Stimulated activated memory B cell treated with anti-CD40 and anti-IgM and Interleukin-4, amounts not matched to agents 10 μg/mL and 1 μg/mL and 100 μg/mL, for 72 hours (primary cell): Measurements from ENCODE around the gene PHEX.

Experiments
- ATAC-seq: fragments of 150-1000 bp; cut with Tn5 transposase; 2 replicates; pipeline ENCODE4 v1.10.0; 2021
- H3K27ac Mint-ChIP-seq: one replicate; pipeline ENCODE4 v1.8.0; 2022; ENCODE audit warnings: mild to moderate bottlenecking, mixed read lengths
- H3K27me3 Mint-ChIP-seq: one replicate; pipeline ENCODE4 v1.8.0; 2022; ENCODE audit warnings: mixed read lengths
- H3K36me3 Mint-ChIP-seq: one replicate; pipeline ENCODE4 v1.8.0; 2022; ENCODE audit warnings: mixed read lengths
- H3K4me1 Mint-ChIP-seq: one replicate; pipeline ENCODE4 v1.8.0; 2022; ENCODE audit warnings: mixed read lengths
- H3K4me3 Mint-ChIP-seq: one replicate; pipeline ENCODE4 v1.8.0; 2022; ENCODE audit warnings: mild to moderate bottlenecking, moderate library complexity, mixed read lengths
- H3K9me3 Mint-ChIP-seq: one replicate; pipeline ENCODE4 v1.8.0; 2022; ENCODE audit warnings: mixed read lengths

The PHEX gene

GRCh38 chrX:22136711-22137110, 104.6 kb downstream of the PHEX start:
- H3K27ac Mint-ChIP-seq = peak overlapping the region; percentile 48
- no peak overlapping the region for H3K4me3 Mint-ChIP-seq
- no peaks in the 10 kb centered on the region for H3K27me3 Mint-ChIP-seq
- no peaks in the 10 kb centered on the region for H3K36me3 Mint-ChIP-seq
- no peaks in the 10 kb centered on the region for H3K9me3 Mint-ChIP-seq
- ATAC-seq = no peak
- H3K4me1 Mint-ChIP-seq = peaks cover 28% of the 10 kb centered on the region

- H3K9me3 Mint-ChIP-seq = no peaks in the 10 kb centered on the region
- no peak for ATAC-seq
- no peak overlapping the region for H3K4me3 Mint-ChIP-seq
These were observed 107.7 kb downstream of the PHEX start for GRCh38 chrX:22139822-22140221.

GRCh38 chrX:22141047-22141730, 109.1 kb downstream of the PHEX start:
- Mint-ChIP-seq H3K36me3 (no peaks in the 10 kb centered on the region), H3K4me3 (no peak overlapping the region)

More at GRCh38 chrX:22139822-22140221, 107.7 kb downstream of the PHEX start:
- H3K36me3 Mint-ChIP-seq = no peaks in the 10 kb centered on the region
- no peaks in the 10 kb centered on the region for H3K27me3 Mint-ChIP-seq
- no peak overlapping the region for H3K27ac Mint-ChIP-seq
- peaks cover 28% of the 10 kb centered on the region for H3K4me1 Mint-ChIP-seq

DNA sequence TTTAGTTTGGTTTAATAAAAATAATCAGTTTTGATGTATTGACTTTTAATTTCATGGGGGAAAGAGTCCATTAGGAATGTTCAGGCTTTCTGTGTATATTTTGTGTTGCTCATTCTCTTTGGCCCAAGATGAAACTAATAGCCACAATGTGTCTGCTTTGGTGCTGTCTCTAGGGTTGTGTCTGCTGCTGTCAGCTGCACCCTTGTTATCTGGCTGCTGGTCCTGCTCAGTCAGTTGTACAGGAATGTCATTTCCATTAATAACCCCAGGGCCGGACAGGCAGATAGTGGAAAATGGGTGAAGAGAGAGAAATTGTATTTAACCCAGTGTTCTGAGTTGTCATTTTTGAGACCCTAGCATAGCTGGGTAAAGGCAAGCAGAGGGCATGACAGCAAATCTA, 115.1 kb downstream of the PHEX start:
- no peaks in the 10 kb centered on the region for H3K27me3 Mint-ChIP-seq
- H3K27ac Mint-ChIP-seq = no peak overlapping the region
- no peak for ATAC-seq
- no peak overlapping the region for H3K4me3 Mint-ChIP-seq
- no peaks in the 10 kb centered on the region for H3K4me1 Mint-ChIP-seq
- no peaks in the 10 kb centered on the region for H3K36me3 Mint-ChIP-seq
- no peaks in the 10 kb centered on the region for H3K9me3 Mint-ChIP-seq

More at GRCh38 chrX:22141047-22141730, 109.1 kb downstream of the PHEX start:
- no peak for ATAC-seq
- no peak overlapping the region for H3K27ac Mint-ChIP-seq
- H3K4me1 Mint-ChIP-seq = peaks cover 14% of the 10 kb centered on the region
- H3K27me3 Mint-ChIP-seq = no peaks in the 10 kb centered on the region
- no peaks in the 10 kb centered on the region for H3K9me3 Mint-ChIP-seq

GRCh38 chrX:22147942-22148341, 115.8 kb downstream of the PHEX start:
- H3K27ac Mint-ChIP-seq = no peak overlapping the region
- H3K27me3 Mint-ChIP-seq = no peaks in the 10 kb centered on the region
- no peaks in the 10 kb centered on the region for H3K9me3 Mint-ChIP-seq
- H3K4me1 Mint-ChIP-seq = no peaks in the 10 kb centered on the region
- ATAC-seq = no peak
- no peak overlapping the region for H3K4me3 Mint-ChIP-seq
- H3K36me3 Mint-ChIP-seq = no peaks in the 10 kb centered on the region

GRCh38 chrX:22148565-22148964, 116.4 kb downstream of the PHEX start:
- Mint-ChIP-seq H3K36me3 (no peaks in the 10 kb centered on the region), H3K27ac (no peak overlapping the region), H3K27me3 (no peaks in the 10 kb centered on the region), H3K9me3 (no peaks in the 10 kb centered on the region), H3K4me1 (no peaks in the 10 kb centered on the region), H3K4me3 (no peak overlapping the region)
- no peak for ATAC-seq

- Mint-ChIP-seq H3K27me3 (no peaks in the 10 kb centered on the region), H3K27ac (no peak overlapping the region), H3K9me3 (no peaks in the 10 kb centered on the region), H3K36me3 (no peaks in the 10 kb centered on the region), H3K4me1 (no peaks in the 10 kb centered on the region), H3K4me3 (no peak overlapping the region)
- ATAC-seq = no peak
These were observed 118.2 kb downstream of the PHEX start for GRCh38 chrX:22150371-22150770.

DNA sequence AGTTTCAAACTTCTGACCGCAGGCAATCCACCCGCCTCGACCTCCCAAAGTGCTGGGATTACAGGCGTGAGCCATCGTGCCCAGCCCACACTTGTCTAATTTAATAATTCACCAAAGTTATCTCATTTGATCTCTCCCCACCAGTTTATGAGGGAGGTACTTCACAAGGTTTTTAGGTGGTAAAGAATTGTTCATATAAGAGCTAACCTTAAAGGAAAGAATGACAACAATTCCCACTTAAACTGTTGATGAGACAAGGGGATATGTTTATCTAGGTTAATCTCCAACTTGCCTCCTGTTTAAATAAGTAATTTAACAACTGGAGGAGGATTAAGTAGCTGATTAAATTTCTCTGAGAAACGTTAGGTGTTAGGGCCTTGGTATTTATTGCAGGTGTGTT, 123.0 kb downstream of the PHEX start:
- no peak for ATAC-seq
- H3K4me1 Mint-ChIP-seq = no peaks in the 10 kb centered on the region
- H3K4me3 Mint-ChIP-seq = no peak overlapping the region
- no peaks in the 10 kb centered on the region for H3K9me3 Mint-ChIP-seq
- H3K27me3 Mint-ChIP-seq = no peaks in the 10 kb centered on the region
- H3K36me3 Mint-ChIP-seq = no peaks in the 10 kb centered on the region
- no peak overlapping the region for H3K27ac Mint-ChIP-seq

DNA sequence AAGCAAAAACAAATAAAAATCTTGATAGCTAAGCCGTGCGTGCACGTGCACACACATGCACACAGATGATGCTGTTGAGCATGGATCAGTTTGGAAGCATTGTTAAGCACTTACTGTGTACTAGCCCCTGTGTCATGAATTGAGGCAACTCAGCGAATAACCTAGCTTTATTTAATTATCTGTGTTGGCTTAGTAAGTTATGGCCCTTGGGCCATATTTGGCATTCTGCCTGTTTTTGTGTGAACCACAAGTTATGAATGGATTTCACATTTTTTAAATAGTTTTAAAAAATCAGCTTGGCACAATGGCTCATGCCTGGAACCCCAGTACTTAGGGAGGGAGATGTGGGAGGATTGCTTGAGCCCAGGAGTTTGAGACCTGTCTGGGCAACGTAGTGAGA, 126.9 kb downstream of the PHEX start:
- Mint-ChIP-seq H3K27me3 (no peaks in the 10 kb centered on the region), H3K27ac (no peak overlapping the region), H3K9me3 (no peaks in the 10 kb centered on the region), H3K4me1 (no peaks in the 10 kb centered on the region), H3K4me3 (no peak overlapping the region), H3K36me3 (no peaks in the 10 kb centered on the region)
- ATAC-seq = no peak

- no peak for ATAC-seq
- Mint-ChIP-seq H3K9me3 (no peaks in the 10 kb centered on the region), H3K36me3 (no peaks in the 10 kb centered on the region), H3K4me3 (no peak overlapping the region), H3K4me1 (no peaks in the 10 kb centered on the region), H3K27ac (no peak overlapping the region), H3K27me3 (no peaks in the 10 kb centered on the region)
These were observed 131.2 kb downstream of the PHEX start for GRCh38 chrX:22163326-22163725.

DNA sequence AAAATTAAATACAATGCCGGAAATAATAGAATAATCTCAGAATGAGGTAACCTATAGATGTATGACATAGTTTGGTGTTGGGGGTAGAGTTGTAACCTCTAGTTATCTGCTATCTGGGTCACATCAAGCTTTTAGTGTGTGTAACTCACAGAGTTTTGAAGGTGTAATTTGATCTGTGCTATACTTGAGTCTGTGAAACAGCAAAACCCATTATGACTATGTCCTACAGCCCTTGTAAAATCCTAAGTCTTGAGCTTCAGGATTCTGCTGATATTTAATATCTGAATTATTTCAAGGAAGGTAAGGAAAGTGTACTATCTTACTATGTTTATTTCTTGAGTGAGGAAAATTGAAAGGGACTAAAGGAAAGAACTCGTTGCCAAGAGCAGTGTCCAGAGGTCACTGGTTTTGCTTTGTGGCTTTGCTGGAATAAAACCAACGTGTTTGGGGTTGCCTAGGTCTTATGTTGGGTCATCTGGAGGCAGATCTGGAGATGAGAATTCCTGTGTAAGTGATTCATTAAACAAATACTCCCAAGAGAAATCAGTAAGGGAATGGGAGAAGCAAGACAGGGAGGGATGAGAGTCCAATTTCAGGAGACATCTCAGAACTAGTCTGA, 132.8 kb downstream of the PHEX start:
- ATAC-seq = no peak
- H3K27ac Mint-ChIP-seq = no peak overlapping the region
- H3K9me3 Mint-ChIP-seq = no peaks in the 10 kb centered on the region
- no peaks in the 10 kb centered on the region for H3K27me3 Mint-ChIP-seq
- no peaks in the 10 kb centered on the region for H3K36me3 Mint-ChIP-seq
- no peak overlapping the region for H3K4me3 Mint-ChIP-seq
- no peaks in the 10 kb centered on the region for H3K4me1 Mint-ChIP-seq

DNA sequence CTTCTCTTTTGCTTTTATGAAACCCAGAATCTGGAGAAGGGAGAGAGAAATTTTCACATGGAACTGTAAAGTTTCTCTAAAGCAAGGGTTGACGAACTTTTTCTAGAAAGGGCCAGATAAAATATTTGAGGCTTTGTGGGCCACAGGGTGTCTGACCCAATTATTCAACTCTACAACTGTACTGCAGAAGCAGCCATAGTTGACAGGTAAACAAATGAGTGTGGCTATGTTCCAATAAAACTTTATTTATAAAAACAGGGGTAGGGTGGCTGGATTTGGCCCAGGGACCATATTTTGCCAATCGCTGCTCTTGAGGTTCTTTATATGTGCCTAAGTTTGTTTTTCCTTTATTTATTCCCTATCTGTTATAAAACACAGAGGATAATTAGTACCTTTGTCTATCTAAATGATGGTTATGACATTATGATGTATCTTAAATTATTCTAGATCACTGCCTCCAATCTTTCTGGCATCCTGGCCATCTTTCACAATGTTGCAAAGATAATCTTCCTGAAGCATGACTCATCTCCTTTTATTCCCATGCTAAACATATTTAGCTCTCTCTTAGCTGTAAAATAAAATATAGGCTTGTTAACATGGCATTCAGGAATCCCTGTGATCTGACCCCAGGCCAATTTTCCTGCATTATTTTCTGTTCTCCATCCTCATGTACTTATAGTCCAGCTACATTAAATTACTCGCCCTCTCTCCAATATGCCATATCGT, 133.8 kb downstream of the PHEX start:
- ATAC-seq = no peak
- H3K4me1 Mint-ChIP-seq = no peaks in the 10 kb centered on the region
- H3K4me3 Mint-ChIP-seq = no peak overlapping the region
- H3K27me3 Mint-ChIP-seq = no peaks in the 10 kb centered on the region
- no peak overlapping the region for H3K27ac Mint-ChIP-seq
- no peaks in the 10 kb centered on the region for H3K36me3 Mint-ChIP-seq
- H3K9me3 Mint-ChIP-seq = no peaks in the 10 kb centered on the region

- H3K27me3 Mint-ChIP-seq = no peaks in the 10 kb centered on the region
- H3K9me3 Mint-ChIP-seq = no peaks in the 10 kb centered on the region
- no peaks in the 10 kb centered on the region for H3K36me3 Mint-ChIP-seq
- no peak overlapping the region for H3K27ac Mint-ChIP-seq
- no peak overlapping the region for H3K4me3 Mint-ChIP-seq
- ATAC-seq = no peak
- no peaks in the 10 kb centered on the region for H3K4me1 Mint-ChIP-seq
These were observed 139.3 kb downstream of the PHEX start for GRCh38 chrX:22171287-22172060.

- H3K4me3 Mint-ChIP-seq = no peak overlapping the region
- H3K27me3 Mint-ChIP-seq = no peaks in the 10 kb centered on the region
- no peaks in the 10 kb centered on the region for H3K36me3 Mint-ChIP-seq
- no peaks in the 10 kb centered on the region for H3K9me3 Mint-ChIP-seq
- no peak for ATAC-seq
- H3K4me1 Mint-ChIP-seq = no peaks in the 10 kb centered on the region
- H3K27ac Mint-ChIP-seq = no peak overlapping the region
These were observed 141.8 kb downstream of the PHEX start for GRCh38 chrX:22173966-22174365.

DNA sequence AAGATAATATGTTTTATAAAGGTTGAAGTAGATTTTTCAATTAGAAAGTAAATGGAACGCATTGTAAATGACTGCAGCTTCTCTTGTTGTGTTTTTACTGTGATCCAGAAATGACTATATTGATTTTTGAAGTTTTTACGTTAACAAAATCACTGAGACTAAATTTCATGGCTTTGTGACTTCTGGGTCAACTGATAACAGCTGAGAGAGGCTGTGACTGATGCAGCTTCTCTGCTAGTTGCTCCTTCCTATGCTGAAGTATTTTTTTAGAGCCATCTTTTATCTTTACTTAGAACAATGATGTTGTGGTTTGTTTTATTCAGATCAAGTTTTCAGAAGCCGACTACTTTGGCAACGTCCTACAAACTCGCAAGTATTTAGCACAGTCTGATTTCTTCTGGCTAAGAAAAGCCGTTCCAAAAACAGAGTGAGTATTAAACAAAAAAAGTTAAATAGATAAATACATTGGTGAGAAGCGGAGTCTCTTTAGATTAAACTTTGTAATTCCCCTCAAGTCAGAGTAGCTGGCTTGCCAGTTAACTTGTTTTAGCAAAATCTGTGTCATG, 145.9 kb downstream of the PHEX start:
- H3K4me3 Mint-ChIP-seq = no peak overlapping the region
- no peaks in the 10 kb centered on the region for H3K4me1 Mint-ChIP-seq
- H3K27ac Mint-ChIP-seq = no peak overlapping the region
- ATAC-seq = no peak
- H3K9me3 Mint-ChIP-seq = peaks cover 2% of the 10 kb centered on the region
- no peaks in the 10 kb centered on the region for H3K27me3 Mint-ChIP-seq
- H3K36me3 Mint-ChIP-seq = no peaks in the 10 kb centered on the region
